ENCODE data around the gene RELCH.

GRCh38 chr18:62328586-62329525 lies 141.8 kb downstream of the RELCH start:
- no peak for TF ChIP-seq GATA2 (IDR thresholded peaks at IDR 0.05; ENCODE audit: low read depth, low read length)
- no peak for TF ChIP-seq GATA3 (IDR thresholded peaks at IDR 0.05; ENCODE audit: low read depth, low read length)

All from SH-SY5Y (cell line).